HEK293T (cell line): ENCODE data around the gene A1CF.
"Not testable (repeated sequence)": the region's sequence is repeated elsewhere in the genome, so short reads cannot be mapped to it uniquely, and the experiment has no call there.

Experiments
- CTCF ChIA-PET: fragments of 350-600 bp; formaldehyde crosslinking; extraction: SDS; loops from one replicate; lab custom pipeline; 2021; ENCODE audit warnings: antibody characterized with exemption, inconsistent platforms; lab: Yijun Ruan, JAX
- POLR2A ChIA-PET: fragments of 350-600 bp; formaldehyde crosslinking; extraction: SDS; loops from one replicate; lab custom pipeline; 2020; ENCODE audit warnings: antibody characterized with exemption, inconsistent platforms; lab: Yijun Ruan, JAX
- DNase-seq: peaks from one replicate; pipeline ENCODE4 v3.0.0; 2012; ENCODE audit warnings: mixed read lengths; ENCODE audit errors: extremely low spot score
- ARNT ChIP-seq: fragments of 450-650 bp; IDR thresholded peaks from 2 replicates; pipeline ENCODE4 v1.6.1; 2017; ENCODE audit warnings: mild to moderate bottlenecking
- BHLHE40 ChIP-seq: fragments of 450-650 bp; IDR thresholded peaks from 2 replicates; pipeline ENCODE4 v1.6.1; 2016; ENCODE audit warnings: mild to moderate bottlenecking, moderate library complexity, borderline replicate concordance
- CTBP1 ChIP-seq: fragments of 450-650 bp; IDR thresholded peaks from 2 replicates; pipeline ENCODE4 v1.6.1; 2016; ENCODE audit warnings: borderline replicate concordance
- ELF4 ChIP-seq: fragments of 450-650 bp; IDR thresholded peaks from 2 replicates; pipeline ENCODE4 v1.6.1; 2017; ENCODE audit warnings: antibody characterized with exemption
- FOXA1 ChIP-seq: fragments of 450-650 bp; IDR thresholded peaks from 2 replicates; pipeline ENCODE4 v1.6.1; 2016; ENCODE audit warnings: mild to moderate bottlenecking
- FOXK2 ChIP-seq: fragments of 450-650 bp; IDR thresholded peaks from 2 replicates; pipeline ENCODE4 v1.6.1; 2016; ENCODE audit warnings: mild to moderate bottlenecking
- FOXM1 ChIP-seq: fragments of 450-650 bp; IDR thresholded peaks from 2 replicates; pipeline ENCODE4 v1.6.1; 2017; ENCODE audit warnings: mild to moderate bottlenecking, borderline replicate concordance
- HDGF ChIP-seq: fragments of 450-650 bp; IDR thresholded peaks from 2 replicates; pipeline ENCODE4 v1.6.1; 2017; ENCODE audit warnings: antibody characterized with exemption, borderline replicate concordance
- L3MBTL2 ChIP-seq: fragments of 450-650 bp; conservative IDR thresholded peaks from 2 replicates; pipeline ENCODE4 v1.6.1; 2016; ENCODE audit warnings: mild to moderate bottlenecking
- LEF1 ChIP-seq: fragments of 450-650 bp; IDR thresholded peaks from 2 replicates; pipeline ENCODE4 v1.6.1; 2017; ENCODE audit warnings: mild to moderate bottlenecking, borderline replicate concordance
- NFRKB ChIP-seq: fragments of 450-650 bp; IDR thresholded peaks from 2 replicates; pipeline ENCODE4 v1.6.1; 2016; ENCODE audit warnings: mild to moderate bottlenecking, moderate library complexity
- PKNOX1 ChIP-seq: fragments of 450-650 bp; IDR thresholded peaks from 2 replicates; pipeline ENCODE4 v1.6.1; 2016
- SP1 ChIP-seq: fragments of 450-650 bp; IDR thresholded peaks from 2 replicates; pipeline ENCODE4 v1.6.1; 2017
- SUZ12 ChIP-seq: fragments of 450-650 bp; IDR thresholded peaks from 2 replicates; pipeline ENCODE4 v1.6.1; 2016; ENCODE audit warnings: mild to moderate bottlenecking
- TARDBP ChIP-seq: fragments of 450-650 bp; IDR thresholded peaks from 2 replicates; pipeline ENCODE4 v1.6.1; 2016
- ZNF384 ChIP-seq: fragments of 450-650 bp; IDR thresholded peaks from 2 replicates; pipeline ENCODE4 v1.6.1; 2016

A1CF gene

DNA sequence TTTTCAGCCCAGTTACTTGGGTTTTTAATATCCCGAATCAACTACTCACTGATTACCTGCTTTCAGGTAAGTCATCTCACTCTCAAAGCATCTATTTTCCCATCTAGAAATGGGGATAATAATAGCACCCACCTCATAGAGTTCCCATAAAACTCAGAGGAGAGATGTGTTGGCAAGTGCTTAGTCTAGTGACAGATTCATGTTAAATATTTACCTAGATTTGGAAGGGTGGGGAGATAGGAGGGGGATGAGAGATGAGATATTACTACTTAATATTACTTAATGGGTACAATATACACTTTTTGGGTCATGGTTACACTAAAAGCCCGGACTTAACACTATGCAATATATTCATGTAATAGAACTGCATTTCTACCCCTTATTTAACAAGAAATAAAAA, 7.0 kb upstream of the A1CF start:
- POLR2A ChIA-PET: no interaction called here
- no peak for DNase-seq
- no peak for TF ChIP-seq SP1
- no peak for TF ChIP-seq CTBP1

GRCh38 chr10:50884302-50884701, 1.1 kb downstream of the A1CF start:
- ChIA-PET CTCF (interaction anchor here (1.2 kb wide), 1 partner anchor 12 kb away, joined by 3 read pairs; no protein-coding TSS in a partner anchor), POLR2A (no interaction called here)
- DNase-seq: no peak
- TF ChIP-seq SUZ12: no peak
- TF ChIP-seq ARNT: no peak
- no peak for TF ChIP-seq SP1
- no peak for TF ChIP-seq ELF4
- no peak for TF ChIP-seq TARDBP
- TF ChIP-seq FOXA1: no peak
- TF ChIP-seq BHLHE40: no peak
- TF ChIP-seq HDGF: no peak
- no peak for TF ChIP-seq LEF1
- no peak for TF ChIP-seq FOXM1
- TF ChIP-seq L3MBTL2: no peak
- no peak for TF ChIP-seq CTBP1
- TF ChIP-seq FOXK2: no peak
- TF ChIP-seq NFRKB: no peak
- TF ChIP-seq ZNF384: no peak
- TF ChIP-seq PKNOX1: no peak

More for the DNA sequence above, 7.0 kb upstream of the A1CF start:
- CTCF ChIA-PET: interaction anchor here (1.4 kb wide), 1 partner anchor 40 kb away, joined by 3 read pairs; no protein-coding TSS in a partner anchor

DNA sequence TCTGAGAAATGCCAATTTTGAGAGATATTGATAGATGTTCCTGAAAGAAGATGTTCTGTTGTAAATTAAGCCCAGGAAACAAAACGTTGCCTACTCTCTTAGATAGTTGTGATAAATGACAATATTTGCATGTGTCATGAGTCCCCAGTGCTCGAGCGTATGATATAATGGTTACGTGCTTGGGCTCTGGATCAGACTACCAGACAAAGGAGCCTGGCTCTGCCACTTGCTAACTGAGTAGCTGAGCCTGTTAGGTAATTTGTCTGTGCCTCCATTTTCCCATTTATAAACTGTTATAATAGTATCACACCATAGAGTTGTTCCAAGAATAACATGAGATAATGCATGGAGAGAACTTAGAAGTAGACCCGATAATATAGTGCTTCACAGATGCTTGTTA, 1.8 kb downstream of the A1CF start:
- POLR2A ChIA-PET: no interaction called here
- no peak for TF ChIP-seq ELF4

GRCh38 chr10:50882540-50882983, 2.9 kb downstream of the A1CF start:
- DNase-seq: no peak
- TF ChIP-seq CTBP1 (no peak), BHLHE40 (no peak), PKNOX1 (no peak), LEF1 (no peak), L3MBTL2 (no peak), SP1 (no peak)
- ChIA-PET POLR2A (no interaction called here), CTCF (no interaction called here)

More for the DNA sequence above, 1.8 kb downstream of the A1CF start:
- CTCF ChIA-PET: no interaction called here
- no peak for DNase-seq

DNA sequence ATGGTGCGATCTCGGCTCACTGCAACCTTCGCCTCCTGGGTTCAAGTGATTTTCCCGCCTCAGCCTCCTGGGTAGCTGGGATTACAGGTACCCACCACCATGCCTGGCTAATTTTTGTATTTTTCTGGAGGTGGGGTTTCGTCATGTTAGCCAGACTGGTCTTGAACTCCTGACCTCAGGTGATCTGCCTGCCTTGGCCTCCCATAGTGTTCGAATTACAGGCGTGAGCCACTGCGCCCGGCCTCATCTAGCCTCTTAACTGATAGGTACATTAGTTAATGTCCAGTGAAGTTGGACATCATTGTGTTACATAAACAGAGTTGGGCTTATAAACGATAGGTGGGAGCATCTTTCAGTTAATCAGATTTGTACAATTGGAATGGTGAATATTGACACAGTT, 4.4 kb downstream of the A1CF start:
- POLR2A ChIA-PET, CTCF ChIA-PET, DNase-seq: not testable (repeated sequence)

DNA sequence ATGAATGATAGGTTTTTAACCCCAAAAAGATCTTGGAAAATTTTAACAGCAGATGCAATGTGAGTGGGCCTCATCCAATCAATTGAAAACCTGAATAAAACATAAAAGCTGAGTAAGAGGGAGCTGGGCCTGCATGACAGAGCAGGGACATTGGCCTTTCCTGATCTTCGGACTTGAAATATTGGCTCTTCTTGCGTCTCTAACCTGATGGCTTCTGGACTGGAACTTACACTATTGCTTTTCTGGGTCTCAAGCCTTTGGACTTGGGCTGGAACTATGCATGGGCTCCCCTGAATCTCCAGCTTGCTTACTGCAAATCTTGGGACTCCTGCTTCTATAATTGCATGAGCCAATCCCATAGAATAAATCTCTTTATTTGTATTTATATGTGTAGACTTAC, 9.0 kb downstream of the A1CF start:
- no peak for DNase-seq
- TF ChIP-seq L3MBTL2 (no peak), LEF1 (no peak), ZNF384 (no peak), FOXA1 (no peak), TARDBP (no peak), ARNT (no peak), PKNOX1 (no peak), NFRKB (no peak), HDGF (no peak), CTBP1 (no peak)
- ChIA-PET POLR2A (no interaction called here), CTCF (no interaction called here)

GRCh38 chr10:50874723-50875122, 10.7 kb downstream of the A1CF start:
- TF ChIP-seq HDGF (no peak), FOXM1 (no peak), ELF4 (no peak), FOXA1 (no peak), BHLHE40 (no peak), CTBP1 (no peak), SP1 (no peak), ZNF384 (no peak), ARNT (no peak), L3MBTL2 (no peak), TARDBP (no peak), NFRKB (no peak), LEF1 (no peak), SUZ12 (no peak), PKNOX1 (no peak), FOXK2 (no peak)
- DNase-seq: no peak
- ChIA-PET CTCF (no interaction called here), POLR2A (no interaction called here)
